ENCODE results near the gene CHERP.
"Not testable (repeated sequence)": the region's sequence is repeated elsewhere in the genome, so short reads cannot be mapped to it uniquely, and the experiment has no call there.

The CHERP gene

DNA sequence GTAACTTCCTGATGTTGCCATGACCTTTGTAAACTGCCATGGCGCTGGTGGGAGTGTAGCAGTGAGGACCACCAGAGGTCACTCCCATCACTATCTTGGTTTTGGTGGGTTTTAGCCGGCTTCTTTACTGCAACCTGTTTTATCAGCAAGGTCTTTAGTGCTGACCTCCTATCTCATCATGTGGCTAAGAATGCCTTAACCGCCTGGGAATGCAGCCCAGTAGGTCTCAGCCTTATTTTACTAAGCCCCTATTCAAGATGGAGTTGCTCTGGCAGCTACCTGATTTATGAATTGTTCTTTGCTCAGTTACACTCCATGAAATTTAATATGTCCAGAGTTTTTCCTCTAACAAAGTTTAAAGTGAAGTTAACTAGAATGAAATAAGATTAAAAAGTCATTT lies 65.8 kb downstream of the CHERP start:
- DNase-seq (ENCODE audit: low spot score), result no peak

GRCh38 chr19:16473875-16474392 lies 68.3 kb downstream of the CHERP start:
- no peak for DNase-seq (ENCODE audit: low spot score)

DNA sequence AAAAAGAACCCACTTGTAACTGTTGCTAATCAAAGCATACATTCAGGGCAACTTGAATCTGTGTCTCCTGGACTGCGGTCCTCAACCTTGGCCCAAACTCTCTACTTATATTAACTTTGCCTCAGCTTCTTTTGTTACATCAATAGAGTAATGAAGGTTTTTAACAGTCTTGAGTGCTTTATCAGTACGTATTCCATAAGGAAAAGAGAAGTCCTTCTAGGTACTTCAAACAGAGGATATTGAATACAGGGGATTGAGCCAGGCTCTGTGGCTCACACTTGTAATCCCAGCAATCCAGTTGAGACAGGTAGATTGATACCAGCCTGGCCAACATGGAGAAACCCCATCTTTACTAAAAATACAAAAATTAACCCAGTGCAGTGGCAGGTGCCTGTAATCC lies 69.2 kb downstream of the CHERP start:
- no peak for DNase-seq (ENCODE audit: low spot score)

GRCh38 chr19:16472559-16472899 lies 69.7 kb downstream of the CHERP start:
- DNase-seq (ENCODE audit: low spot score), result not testable (repeated sequence)

GRCh38 chr19:16470911-16471811 lies 71.1 kb downstream of the CHERP start:
- peak; percentile 23 for DNase-seq (ENCODE audit: low spot score)

DNA sequence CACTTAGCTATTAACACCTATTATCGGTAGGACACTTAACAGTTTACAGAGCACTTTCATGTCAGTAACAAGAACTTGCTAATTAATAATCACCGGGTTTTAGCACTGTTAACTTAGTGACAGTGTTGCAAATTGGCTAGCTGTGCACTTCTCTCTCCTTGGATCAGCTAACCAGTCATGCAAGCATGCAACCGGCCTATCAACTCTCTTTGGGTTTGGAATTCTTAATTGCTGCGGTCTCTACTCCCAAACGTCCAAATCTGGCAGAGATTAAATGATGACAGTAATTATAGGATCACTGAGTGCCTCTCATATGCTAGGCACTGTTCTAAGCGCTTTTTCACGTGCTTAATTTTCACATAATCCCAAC lies 71.7 kb downstream of the CHERP start:
- no peak for DNase-seq (ENCODE audit: low spot score)

Measured in COLO829 (cell line).